ENCODE results near the gene TANGO2. TPM values are rescaled to one million over a fixed set of nuclear protein-coding genes. Genes with fewer than 3 reads are reported as not detected.

TANGO2 gene
- total RNA-seq: 32.3 and 35.0 TPM in 2 replicates

DNA sequence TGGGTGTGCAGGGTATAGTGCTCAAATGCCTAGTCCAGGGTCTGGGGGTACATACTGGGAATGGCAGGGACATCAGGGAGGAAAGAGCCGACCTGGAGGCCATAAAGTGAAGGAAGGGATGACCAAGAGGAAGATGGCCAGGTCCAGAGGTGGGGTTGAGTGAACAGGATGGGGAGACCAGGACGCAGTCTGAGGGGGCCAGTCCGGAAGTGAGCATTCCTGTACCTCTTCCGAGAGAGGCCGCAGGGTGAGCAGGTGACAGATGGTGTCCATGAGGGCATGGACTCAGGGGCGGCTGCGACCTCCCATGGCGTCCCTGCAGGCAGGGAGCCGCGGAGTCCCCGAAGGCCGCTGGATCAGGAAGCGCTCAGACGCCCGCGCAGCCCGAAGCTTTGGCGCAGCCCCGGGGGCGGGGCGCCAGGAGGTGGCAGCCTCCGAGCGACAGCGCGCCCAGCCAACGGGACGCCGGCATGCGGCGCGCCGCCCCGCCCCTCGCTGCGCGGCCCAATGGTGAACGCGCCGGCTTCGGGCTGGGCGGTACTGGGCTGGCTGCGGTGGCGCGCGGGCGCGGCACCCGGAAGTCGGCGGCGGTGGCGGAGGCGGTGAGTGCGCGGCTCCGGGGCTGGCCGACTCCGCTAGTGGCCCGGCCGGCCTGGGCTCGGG lies at the start of gene TANGO2:
Gene TANGO2 (plus strand): TSS at position 578 of the 663 bp plus-strand sequence. CDS start 15,689 bp downstream, outside the sequence.

DNA sequence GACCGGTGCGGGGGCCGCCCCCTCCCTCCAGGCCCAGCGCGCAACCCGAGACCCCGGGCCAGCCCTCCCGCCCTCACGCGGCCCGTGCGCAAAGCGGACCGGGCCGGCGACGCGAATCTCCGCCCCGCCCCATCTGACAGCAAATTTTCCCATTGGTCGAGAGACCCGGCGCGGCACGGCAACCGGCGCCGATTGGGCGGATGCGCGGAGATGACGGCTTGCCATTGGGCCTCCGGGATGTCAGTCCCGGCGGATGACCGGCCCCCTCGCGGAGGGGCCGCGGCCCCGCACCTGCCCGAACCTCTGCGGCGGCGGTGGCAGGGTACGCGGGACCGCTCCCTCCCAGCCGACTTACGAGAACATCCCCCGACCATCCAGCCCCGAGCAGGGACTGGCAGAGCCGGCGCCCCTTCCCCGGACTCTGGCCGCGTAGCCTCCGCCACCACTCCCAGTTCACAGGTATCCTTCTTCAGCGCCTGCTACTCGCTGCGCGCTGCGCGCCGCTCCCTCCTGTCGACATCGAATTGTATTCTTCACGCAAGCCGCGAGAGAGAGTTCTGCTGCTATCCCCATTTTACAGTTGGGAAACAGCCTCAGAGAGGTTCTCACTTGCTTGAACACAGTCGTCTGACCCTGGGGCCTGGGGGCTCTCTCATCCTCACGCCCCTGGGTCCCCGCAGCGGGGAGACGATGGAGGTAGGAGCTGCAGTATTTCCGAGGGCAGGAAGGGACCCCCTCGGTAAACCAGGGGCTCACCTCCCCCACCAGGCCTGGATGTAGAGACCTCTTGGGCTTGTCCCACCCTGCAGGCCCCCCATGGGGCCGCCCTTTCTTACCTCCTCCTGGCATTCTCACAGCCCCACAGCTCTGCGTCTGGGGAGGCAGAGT lies 3.9 kb upstream of the TANGO2 start, which contains the start of gene ARVCF:
Gene ARVCF (minus strand): TSS at position 90 of the 888 bp plus-strand sequence. CDS start 26,029 bp downstream, outside the sequence.

GRCh38 chr22:20079745-20080444 lies 59.0 kb downstream of the TANGO2 start, which contains the start of gene DGCR8:
Gene DGCR8 (plus strand): TSS chr22:20080241. CDS start chr22:20085964, 5,723 bp downstream.

GRCh38 chr22:20115691-20116375 lies 94.9 kb downstream of the TANGO2 start, which contains the start of gene RANBP1:
Gene RANBP1 (plus strand): TSS chr22:20116104. CDS start chr22:20116185, 81 bp downstream.

Small RNA genes lying within 50 kb of the gene (small RNA-seq; reads per million reads assigned to genes)
- gene MIR185 (110 reads per million, percentile 98 among the genes with 10 or more reads in this experiment), gene MIR6816 (not detected), gene RF00017 (not detected)

Other genes with a start within 250 kb of the TANGO2 start
- 5.5 and 8.6 TPM in 2 replicates for gene GNB1L, start 166.2 kb upstream of the TANGO2 start, total RNA-seq
- 21.8 and 31.1 TPM in 2 replicates for gene RTL10, start 166.2 kb upstream of the TANGO2 start, total RNA-seq
- 122 and 155 TPM in 2 replicates for gene COMT, start 79.3 kb upstream of the TANGO2 start, total RNA-seq
- 44.1 and 67.6 TPM in 2 replicates for gene TXNRD2, start 79.3 kb upstream of the TANGO2 start, total RNA-seq
- 40.2 and 44.3 TPM in 2 replicates for gene ARVCF, start 4.3 kb upstream of the TANGO2 start, total RNA-seq
- 36.3 and 44.8 TPM in 2 replicates for gene DGCR8, start 59.1 kb downstream of the TANGO2 start, total RNA-seq
- gene RANBP1, start 95.0 kb downstream of the TANGO2 start, total RNA-seq: 358 and 382 TPM in 2 replicates
- 33.4 and 38.6 TPM in 2 replicates for gene TRMT2A, start 96.1 kb downstream of the TANGO2 start, total RNA-seq
- 29.4 and 32.4 TPM in 2 replicates for gene ZDHHC8, start 110.7 kb downstream of the TANGO2 start, total RNA-seq
- 6.9 and 7.0 TPM in 2 replicates for gene CCDC188, start 129.9 kb downstream of the TANGO2 start, total RNA-seq
- gene RTN4R, start 247.2 kb downstream of the TANGO2 start, total RNA-seq: 0.27 and 1.1 TPM in 2 replicates

All from thoracic aorta endothelial cell (primary cell).